Spleen (tissue), 11 donors: ENCODE results near the gene P4HB. TPM values are rescaled to one million over a fixed set of nuclear protein-coding genes. Genes with fewer than 3 reads are reported as not detected.

ENCODE experiments used
- DNase-seq: peaks from one replicate; pipeline ENCODE4 v3.0.0-alpha.2; 2020
- H3K27ac ChIP-seq, 8 donors: fragments of 200-600 bp; sonication (generic) in 7 of 8; 1 replicate in 4 of 8; 2 replicates in 4 of 8; pipeline versions ENCODE4 v1.5.0 to v1.8.0; 2016 to 2021; ENCODE audit warnings: inconsistent platforms in 4 of 8, mild to moderate bottlenecking in 4 of 8, moderate library complexity in 1 of 8
- H3K27me3 ChIP-seq, 7 donors: fragments of 200-600 bp; sonication (generic) in 6 of 7; replicated peaks in 1 of 7; 1 replicate in 4 of 7; 2 replicates in 3 of 7; pipeline versions ENCODE4 v1.5.0 to v1.8.0; 2016 to 2021; ENCODE audit warnings: inconsistent platforms in 3 of 7, mild to moderate bottlenecking in 1 of 7
- H3K36me3 ChIP-seq, 6 donors: fragments of 200-600 bp; sonication (generic) in 5 of 6; 1 replicate in 4 of 6; 2 replicates in 2 of 6; pipeline versions ENCODE4 v1.5.0 to v1.8.0; 2016 to 2021; ENCODE audit warnings: inconsistent platforms in 2 of 6
- H3K4me1 ChIP-seq, 6 donors: fragments of 200-600 bp; sonication (generic) in 5 of 6; 1 replicate in 3 of 6; 2 replicates in 3 of 6; pipeline versions ENCODE4 v1.5.0 to v1.8.0; 2016 to 2021; ENCODE audit warnings: inconsistent platforms in 3 of 6
- H3K4me3 ChIP-seq, 8 donors: fragments of 200-600 bp; sonication (generic) in 7 of 8; 1 replicate in 4 of 8; 2 replicates in 4 of 8; pipeline versions ENCODE4 v1.5.0 to v1.8.0; 2016 to 2021; ENCODE audit warnings: inconsistent platforms in 4 of 8, mild to moderate bottlenecking in 4 of 8, moderate library complexity in 2 of 8
- H3K9me3 ChIP-seq, 8 donors: fragments of 200-600 bp; sonication (generic) in 7 of 8; 1 replicate in 4 of 8; 2 replicates in 4 of 8; pipeline versions ENCODE4 v1.5.0 to v1.8.0; 2016 to 2021; ENCODE audit warnings: inconsistent platforms in 4 of 8
- POLR2A ChIP-seq, 3 donors: fragments of 450-650 bp; IDR thresholded peaks; one replicate each; pipeline ENCODE4 v1.5.1; 2017; ENCODE audit warnings: antibody characterized with exemption in 3 of 3, mild to moderate bottlenecking in 1 of 3
- POLR2AphosphoS5 ChIP-seq, 3 donors: sonication (generic); formaldehyde crosslinking; IDR thresholded peaks; one replicate each; pipeline ENCODE4 v1.5.1; 2017; ENCODE audit warnings: antibody characterized with exemption in 3 of 3
- WGBS, 5 donors: extraction: QIAGEN DNeasy Blood & Tissue Kit in 3 of 5; methylation state at CpG; one replicate each; pipeline versions ENCODE4 v1.1.5 to v1.1.7; 2013 to 2018; 5-methylcytosine and 5-hydroxymethylcytosine counted together
- intact Hi-C: fragments of 100-400 bp; cut with DNase I; formaldehyde crosslinking; loops from one replicate; pipeline ENCODE4 v1.15.0; 2023; ENCODE audit warnings: low total_unique reads
- polyA plus RNA-seq, 3 donors: library from polyadenylated mRNA; stranded (reverse); fragments of 200-250 nt; gene quantifications; one replicate each; pipeline ENCODE4 v1.2.1, GENCODE V29; 2013
- total RNA-seq, 7 donors: library from RNA; depleted of rRNA in 3 of 7; stranded (reverse); fragments of >200 nt in 3 of 7; fragmentation: NEBNext Ultra II Directional in 4 of 7; extraction: Animal tissue kit (Norgen Biotek cat#: 25700) in 4 of 7; gene quantifications; one replicate each; pipeline versions ENCODE4 v1.1.0 to v1.2.1, GENCODE V29; 2016 to 2021
- TF ChIP-seq, protein P1 (sequence below), 11 experiments: fragments of 200-600 bp in 7 of 11; fragments of 450-650 bp in 4 of 11; sonication (generic) in 4 of 11; IDR thresholded peaks in 8 of 11; conservative IDR thresholded peaks in 3 of 11; 1 replicate in 7 of 11; 2 replicates in 4 of 11; pipeline versions ENCODE4 v1.4.0 to v1.8.0; 2016 to 2021; ENCODE audit warnings: antibody characterized with exemption in 11 of 11, inconsistent platforms in 4 of 11, mild to moderate bottlenecking in 1 of 11
- donor health status: healthy with polysubstance abuse.
- donor health status: DM: no; HTN: no; CAD: no; lungs with moderate emphysema.
- donor health status: DM: no; HTN: no; CAD: no.
- donor health status: Bipolar disorder and iron deficiency.
- donor health status: healthy.
- donor health status: DM: no; HTN: no; CAD: no.
- donor health status: DM: yes; HTN: yes; CAD: no.

The P4HB gene
- total and polyA plus RNA-seq, 10 donors: 161 to 1,208 (median 646) TPM

DNA sequence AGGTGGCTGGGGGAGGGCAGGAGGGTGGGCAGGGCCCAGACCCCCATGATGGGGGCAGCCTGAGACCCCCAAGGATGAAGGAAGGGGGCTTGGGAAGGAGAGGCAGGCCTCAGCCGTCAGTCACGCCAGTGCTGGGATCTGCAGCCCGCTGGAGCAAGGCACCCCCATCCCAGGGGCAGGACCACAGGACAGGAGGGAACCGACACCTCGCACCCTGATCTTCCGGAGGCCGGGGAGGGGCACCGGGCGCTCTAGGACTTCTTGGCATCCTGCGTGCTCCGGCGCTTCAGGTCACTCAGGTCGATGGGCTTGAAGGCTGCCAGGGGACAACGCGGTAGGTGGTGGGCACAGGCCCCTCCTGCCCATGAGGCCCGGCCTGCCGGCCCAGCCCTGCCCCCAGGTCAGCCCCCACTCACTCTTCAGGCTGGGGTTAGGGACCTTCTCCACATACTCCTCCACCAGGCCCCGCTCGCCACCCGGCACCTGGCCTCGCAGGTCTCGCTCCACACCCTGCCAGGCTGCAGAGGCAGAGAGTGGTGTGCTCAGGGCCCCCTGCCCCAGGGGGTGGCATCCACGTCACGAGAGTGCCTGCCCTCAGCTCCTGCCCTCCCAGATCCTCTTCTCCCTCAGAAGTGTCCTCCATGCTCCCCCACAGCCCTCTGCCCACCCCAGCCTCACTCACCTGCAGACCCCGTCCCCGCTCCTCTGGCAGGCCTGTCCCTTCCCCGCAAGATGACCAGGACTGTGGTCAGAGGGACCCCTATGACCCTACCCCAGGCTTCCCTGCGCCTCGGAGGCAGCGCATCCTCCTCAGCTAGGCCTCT is 37.1 kb downstream of the P4HB start:
- intact Hi-C loops: no loop called here
- H3K27ac ChIP-seq: peak overlapping the region in 3 of 8 donors; percentile 63 to 80 (median 80)

DNA sequence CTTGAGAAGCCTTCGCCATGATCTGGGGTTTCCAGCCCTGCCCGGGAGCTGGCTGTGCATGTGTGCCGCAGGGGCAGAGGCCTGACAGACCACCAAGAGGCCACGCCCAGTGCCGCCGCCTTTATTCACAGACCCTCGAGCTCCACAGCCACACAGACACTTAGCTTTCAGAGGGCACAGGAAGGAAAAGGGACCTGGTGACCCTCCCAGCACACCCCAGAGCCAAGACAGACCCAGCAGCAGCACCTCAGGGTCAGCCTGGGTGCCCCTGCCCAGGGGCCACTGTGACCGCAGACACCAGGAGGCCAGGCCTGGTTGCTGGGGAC is 38.1 kb downstream of the P4HB start:
- Histone ChIP-seq H3K9me3 (no peaks in the 10 kb centered on the region), H3K27ac (peak overlapping the region; percentile 54 to 80 (median 72)), H3K36me3 (peaks cover 0 to 37% (median 22%) of the 10 kb centered on the region in 6 donors), H3K27me3 (peaks cover 0 to 4% (median 0%) of the 10 kb centered on the region in 7 donors), H3K4me3 (no peak overlapping the region), H3K4me1 (peaks cover 7 to 34% (median 23%) of the 10 kb centered on the region in 6 donors)
- TF ChIP-seq, protein P1, sequence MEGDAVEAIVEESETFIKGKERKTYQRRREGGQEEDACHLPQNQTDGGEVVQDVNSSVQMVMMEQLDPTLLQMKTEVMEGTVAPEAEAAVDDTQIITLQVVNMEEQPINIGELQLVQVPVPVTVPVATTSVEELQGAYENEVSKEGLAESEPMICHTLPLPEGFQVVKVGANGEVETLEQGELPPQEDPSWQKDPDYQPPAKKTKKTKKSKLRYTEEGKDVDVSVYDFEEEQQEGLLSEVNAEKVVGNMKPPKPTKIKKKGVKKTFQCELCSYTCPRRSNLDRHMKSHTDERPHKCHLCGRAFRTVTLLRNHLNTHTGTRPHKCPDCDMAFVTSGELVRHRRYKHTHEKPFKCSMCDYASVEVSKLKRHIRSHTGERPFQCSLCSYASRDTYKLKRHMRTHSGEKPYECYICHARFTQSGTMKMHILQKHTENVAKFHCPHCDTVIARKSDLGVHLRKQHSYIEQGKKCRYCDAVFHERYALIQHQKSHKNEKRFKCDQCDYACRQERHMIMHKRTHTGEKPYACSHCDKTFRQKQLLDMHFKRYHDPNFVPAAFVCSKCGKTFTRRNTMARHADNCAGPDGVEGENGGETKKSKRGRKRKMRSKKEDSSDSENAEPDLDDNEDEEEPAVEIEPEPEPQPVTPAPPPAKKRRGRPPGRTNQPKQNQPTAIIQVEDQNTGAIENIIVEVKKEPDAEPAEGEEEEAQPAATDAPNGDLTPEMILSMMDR (IDR thresholded peaks at IDR 0.05 in 8 of 11, conservative IDR thresholded peaks at IDR 0.05 in 3 of 11): no peak
- TF ChIP-seq POLR2AphosphoS5 (IDR thresholded peaks at IDR 0.05): no peak
- no peak for TF ChIP-seq POLR2A (IDR thresholded peaks at IDR 0.05)
- DNase-seq: no peak
- intact Hi-C loops: no loop called here
- 77 to 89% (median 81%) methylated on average over 6 to 8 of the region's 8 CpGs for whole genome bisulfite sequencing, 5 donors

More for the DNA sequence above, 37.1 kb downstream of the P4HB start:
- Histone ChIP-seq H3K4me3 (no peak overlapping the region), H3K36me3 (peaks cover 0 to 37% (median 22%) of the 10 kb centered on the region in 6 donors), H3K27me3 (peaks cover 0 to 4% (median 0%) of the 10 kb centered on the region in 7 donors), H3K4me1 (peaks cover 7 to 37% (median 25%) of the 10 kb centered on the region in 6 donors), H3K9me3 (no peaks in the 10 kb centered on the region)
- TF ChIP-seq POLR2A (IDR thresholded peaks at IDR 0.05): no peak
- TF ChIP-seq, protein P1 (IDR thresholded peaks at IDR 0.05 in 8 of 11, conservative IDR thresholded peaks at IDR 0.05 in 3 of 11): no peak
- WGBS, 5 donors: 93 to 95% (median 94%) methylated on average over 15 to 30 of the region's 30 CpGs
- DNase-seq: no peak

DNA sequence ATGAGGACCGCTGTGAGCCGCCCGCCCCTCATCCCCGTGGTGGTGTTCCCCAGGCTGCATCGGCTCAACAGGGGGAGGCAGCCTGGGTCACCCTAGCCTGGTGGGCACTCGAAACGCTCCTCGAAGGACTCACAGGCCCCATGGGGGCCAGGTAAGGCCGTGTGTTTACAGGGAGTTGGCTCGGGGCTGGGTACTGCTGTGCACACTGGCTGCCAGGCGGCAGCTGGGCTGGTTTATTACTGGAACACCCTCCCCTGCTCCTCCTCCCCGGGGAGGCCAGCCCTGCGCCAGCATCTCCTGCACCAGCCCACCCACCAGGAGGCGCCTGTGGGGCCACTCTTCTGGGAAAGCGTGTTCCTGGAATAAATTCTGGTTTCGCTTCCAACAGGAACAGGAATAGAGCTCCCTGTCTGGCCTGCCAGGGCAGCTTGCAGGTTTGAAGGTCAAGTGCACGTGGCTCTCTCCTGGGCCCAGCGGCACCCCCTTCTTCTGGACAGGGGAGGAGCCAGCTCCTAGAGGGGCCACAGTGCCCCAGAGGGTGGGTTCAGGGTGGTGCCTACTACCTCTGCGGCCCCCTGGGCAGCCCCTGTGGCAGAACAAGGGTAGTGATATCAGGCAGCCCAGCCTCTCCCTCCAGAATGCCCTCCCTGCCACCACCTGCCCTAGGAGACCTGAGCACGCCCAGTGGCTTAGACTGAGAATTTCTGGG is 38.6 kb downstream of the P4HB start:
- no peaks in the 10 kb centered on the region for H3K9me3 ChIP-seq
- H3K27ac ChIP-seq: peak overlapping the region; percentile 54 to 80 (median 72)
- peaks cover 0 to 4% (median 0%) of the 10 kb centered on the region in 7 donors for H3K27me3 ChIP-seq
- 49 to 70% (median 69%) methylated on average over 8 to 20 of the region's 20 CpGs for WGBS, 5 donors
- peak; percentile 68 to 85 (median 82) for TF ChIP-seq POLR2AphosphoS5 (IDR thresholded peaks at IDR 0.05)
- TF ChIP-seq, protein P1 (IDR thresholded peaks at IDR 0.05 in 8 of 11, conservative IDR thresholded peaks at IDR 0.05 in 3 of 11): peak; percentile 45 to 84 (median 75)
- TF ChIP-seq POLR2A (IDR thresholded peaks at IDR 0.05): no peak
- H3K4me3 ChIP-seq: peak overlapping the region in 1 of 8 donors; percentile 17
- DNase-seq: peak; percentile 86
- intact Hi-C loops: no loop called here
- H3K36me3 ChIP-seq: peaks cover 0 to 37% (median 22%) of the 10 kb centered on the region in 6 donors
- H3K4me1 ChIP-seq: peaks cover 7 to 34% (median 23%) of the 10 kb centered on the region in 6 donors

DNA sequence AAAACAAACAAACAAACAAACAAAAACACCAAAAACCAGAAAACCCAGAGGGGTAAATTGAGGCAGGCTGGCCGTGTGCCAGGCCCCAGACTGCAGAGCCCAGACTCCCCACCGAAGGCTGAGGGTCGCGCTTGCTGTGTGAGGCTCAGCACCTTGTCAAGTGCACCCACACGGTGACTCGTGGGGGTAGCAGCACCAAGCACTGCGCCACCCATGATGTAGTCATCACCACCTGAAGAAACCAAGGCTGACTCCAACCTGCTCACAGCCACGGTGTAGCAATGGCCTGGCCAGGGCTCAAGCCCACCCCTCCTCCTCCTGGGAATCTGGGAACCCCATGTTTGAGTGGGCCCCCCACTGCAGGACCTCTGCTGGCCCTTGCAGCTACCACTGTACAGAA is 39.2 kb downstream of the P4HB start:
- no peak for DNase-seq
- no peaks in the 10 kb centered on the region for H3K9me3 ChIP-seq
- H3K27ac ChIP-seq: peak overlapping the region; percentile 42 to 80 (median 70)
- peak overlapping the region in 1 of 8 donors; percentile 17 for H3K4me3 ChIP-seq
- TF ChIP-seq POLR2AphosphoS5 (IDR thresholded peaks at IDR 0.05): no peak
- TF ChIP-seq, protein P1 (IDR thresholded peaks at IDR 0.05 in 8 of 11, conservative IDR thresholded peaks at IDR 0.05 in 3 of 11): no peak
- no peak for TF ChIP-seq POLR2A (IDR thresholded peaks at IDR 0.05)
- H3K4me1 ChIP-seq: peaks cover 7 to 31% (median 23%) of the 10 kb centered on the region in 6 donors
- intact Hi-C loops: no loop called here
- H3K27me3 ChIP-seq: peaks cover 0 to 6% (median 0%) of the 10 kb centered on the region in 7 donors
- 75 to 91% (median 83%) methylated on average over 8 of the region's 8 CpGs for WGBS, 5 donors
- H3K36me3 ChIP-seq: peaks cover 0 to 37% (median 22%) of the 10 kb centered on the region in 6 donors
